DND-41 (cell line): ENCODE results near the gene NXPE2.

ENCODE experiments used
- ATAC-seq: fragments of 200-7000 bp; cut with Tn5 transposase; 3 replicates; pipeline ENCODE4 v1.9.1; 2021; ENCODE audit warnings: low read depth; ENCODE audit not compliant: insufficient read depth
- DNase-seq: peaks from one replicate; pipeline ENCODE4 v3.0.0-alpha.2; 2020
- H2AFZ ChIP-seq: 2 replicates; pipeline ENCODE4 v1.6.0; 2012; ENCODE audit warnings: low read depth, low read length
- H3K27ac ChIP-seq: 2 replicates; pipeline ENCODE4 v1.5.1; 2012; ENCODE audit warnings: low read length, inconsistent platforms
- H3K27me3 ChIP-seq: fragments of 200-600 bp; sonication (generic); 2 replicates; pipeline ENCODE4 v1.6.0; 2012; ENCODE audit warnings: low read length, mild to moderate bottlenecking, inconsistent platforms; ENCODE audit not compliant: insufficient read depth, poor library complexity
- H3K36me3 ChIP-seq: 2 replicates; pipeline ENCODE4 v1.5.1; 2012; ENCODE audit warnings: low read length, inconsistent platforms; ENCODE audit not compliant: insufficient read depth
- H3K4me1 ChIP-seq: 2 replicates; pipeline ENCODE4 v1.5.1; 2012; ENCODE audit warnings: mild to moderate bottlenecking, low read length; ENCODE audit not compliant: insufficient read depth
- H3K4me2 ChIP-seq: 2 replicates; pipeline ENCODE4 v1.6.0; 2012; ENCODE audit warnings: mild to moderate bottlenecking, moderate library complexity, low read length, inconsistent platforms; ENCODE audit not compliant: insufficient read depth
- H3K4me3 ChIP-seq, 2 experiments: fragments of 200-600 bp in 1 of 2; shearing (Covaris generic) in 1 of 2; 2 replicates each; pipeline ENCODE4 v1.5.1; 2012 to 2016; ENCODE audit warnings: inconsistent platforms in 2 of 2, low read length in 2 of 2, mild to moderate bottlenecking in 2 of 2, low read depth in 1 of 2, moderate library complexity in 1 of 2
- H3K79me2 ChIP-seq: 2 replicates; pipeline ENCODE4 v1.6.0; 2012; ENCODE audit warnings: low read length, inconsistent platforms; ENCODE audit not compliant: insufficient read depth
- H3K9ac ChIP-seq: 2 replicates; pipeline ENCODE4 v1.6.0; 2012; ENCODE audit warnings: low read depth, mild to moderate bottlenecking, inconsistent platforms, low read length, moderate library complexity
- H3K9me3 ChIP-seq: 2 replicates; pipeline ENCODE4 v1.5.1; 2012; ENCODE audit warnings: low read length, moderate library complexity, mild to moderate bottlenecking, inconsistent platforms; ENCODE audit not compliant: insufficient read depth, severe bottlenecking
- H4K20me1 ChIP-seq: 2 replicates; pipeline ENCODE4 v1.6.0; 2012; ENCODE audit warnings: low read length; ENCODE audit not compliant: insufficient read depth
- CTCF ChIP-seq: IDR thresholded peaks from 2 replicates; pipeline ENCODE4 v1.5.1; 2012; ENCODE audit warnings: borderline replicate concordance, low read length, moderate library complexity, mild to moderate bottlenecking; ENCODE audit not compliant: poor library complexity, severe bottlenecking; ENCODE audit errors: extremely low read depth
- EZH2 ChIP-seq: IDR thresholded peaks from 3 replicates; pipeline ENCODE4 v1.6.1; 2012; ENCODE audit warnings: borderline replicate concordance, low read depth, mild to moderate bottlenecking, moderate library complexity, low read length, inconsistent platforms; ENCODE audit not compliant: severe bottlenecking

Gene NXPE2

GRCh38 chr11:114684636-114685035, 6.3 kb downstream of the NXPE2 start:
- no peak for TF ChIP-seq CTCF
- no peak for TF ChIP-seq EZH2
- H3K27me3 ChIP-seq, result no peaks in the 10 kb centered on the region
- H3K36me3 ChIP-seq, result no peaks in the 10 kb centered on the region
- no peak overlapping the region for H3K4me3 ChIP-seq
- DNase-seq (no peak), ATAC-seq (no peak)
- H3K9me3 ChIP-seq, result peaks cover 9% of the 10 kb centered on the region
- no peak overlapping the region for H2AFZ ChIP-seq
- no peaks in the 10 kb centered on the region for H3K4me1 ChIP-seq
- no peaks in the 10 kb centered on the region for H4K20me1 ChIP-seq
- no peaks in the 10 kb centered on the region for H3K79me2 ChIP-seq
- no peak overlapping the region for H3K4me2 ChIP-seq
- no peak overlapping the region for H3K27ac ChIP-seq
- H3K9ac ChIP-seq, result no peak overlapping the region

GRCh38 chr11:114685097-114685496, 6.8 kb downstream of the NXPE2 start:
- no peaks in the 10 kb centered on the region for H3K27me3 ChIP-seq
- no peak overlapping the region for H3K4me3 ChIP-seq
- no peak for ATAC-seq
- no peak overlapping the region for H2AFZ ChIP-seq
- no peak for DNase-seq
- no peak overlapping the region for H3K9ac ChIP-seq
- H3K9me3 ChIP-seq, result peaks cover 9% of the 10 kb centered on the region
- no peaks in the 10 kb centered on the region for H4K20me1 ChIP-seq
- no peaks in the 10 kb centered on the region for H3K79me2 ChIP-seq
- no peaks in the 10 kb centered on the region for H3K36me3 ChIP-seq
- H3K27ac ChIP-seq, result no peak overlapping the region
- no peak for TF ChIP-seq CTCF
- TF ChIP-seq EZH2, result no peak
- no peak overlapping the region for H3K4me2 ChIP-seq
- no peaks in the 10 kb centered on the region for H3K4me1 ChIP-seq

GRCh38 chr11:114705280-114706024, 27.1 kb downstream of the NXPE2 start:
- no peak overlapping the region for H3K9ac ChIP-seq
- TF ChIP-seq CTCF, result no peak
- TF ChIP-seq EZH2, result no peak
- no peak for ATAC-seq
- H3K4me1 ChIP-seq, result no peaks in the 10 kb centered on the region
- no peaks in the 10 kb centered on the region for H4K20me1 ChIP-seq
- H2AFZ ChIP-seq, result no peak overlapping the region
- no peak overlapping the region for H3K4me3 ChIP-seq
- no peak for DNase-seq
- no peaks in the 10 kb centered on the region for H3K9me3 ChIP-seq
- H3K27me3 ChIP-seq, result no peaks in the 10 kb centered on the region
- no peaks in the 10 kb centered on the region for H3K79me2 ChIP-seq
- no peaks in the 10 kb centered on the region for H3K36me3 ChIP-seq
- H3K4me2 ChIP-seq, result no peak overlapping the region
- no peak overlapping the region for H3K27ac ChIP-seq
